IMR-90 (cell line): Measurements from ENCODE around the gene PLA2G2F. TPM values are rescaled to one million over a fixed set of nuclear protein-coding genes. Genes with fewer than 3 reads are reported as not detected.

Experiments used
- ATAC-seq: fragments of 200-7000 bp; cut with Tn5 transposase; 2 replicates; pipeline ENCODE4 v1.9.1; 2020; ENCODE audit warnings: low read depth, mild to moderate bottlenecking, moderate library complexity
- BruUV-seq: library from RNA; stranded (reverse); fragments of 400-500 nt; replicated peaks from 2 replicates; lab custom pipeline; 2021; lab: Mats Ljungman, UMichigan
- CTCF ChIA-PET: fragments of 300-600 bp; formaldehyde crosslinking; extraction: SDS; loops from one replicate; lab custom pipeline; 2021; ENCODE audit warnings: antibody characterized with exemption; lab: Yijun Ruan, JAX
- POLR2A ChIA-PET: fragments of 300-600 bp; sonication (Branson Sonifier 250); formaldehyde crosslinking; loops from one replicate; lab custom pipeline; 2022; ENCODE audit warnings: antibody characterized with exemption; ENCODE audit not compliant: unreplicated experiment; lab: Charles Lee
- DNase-seq: peaks from one replicate; pipeline ENCODE4 v3.0.0; 2013
- H2AFZ ChIP-seq: replicated peaks from 2 replicates; pipeline ENCODE3; 2013; ENCODE audit warnings: low read length, mild to moderate bottlenecking; ENCODE audit not compliant: poor library complexity
- H2AK5ac ChIP-seq: 2 replicates; pipeline ENCODE4 v1.6.1; 2013; ENCODE audit warnings: low read depth, low read length, inconsistent platforms
- H2AK9ac ChIP-seq: replicated peaks from 2 replicates; pipeline ENCODE3; 2013; ENCODE audit warnings: mild to moderate bottlenecking, low read depth, low read length, moderate library complexity; ENCODE audit not compliant: poor library complexity
- H2BK120ac ChIP-seq: 2 replicates; pipeline ENCODE4 v1.6.1; 2013; ENCODE audit warnings: low read depth, low read length, inconsistent platforms
- H2BK15ac ChIP-seq: 3 replicates; pipeline ENCODE4 v1.6.1; 2013; ENCODE audit warnings: low read depth, low read length, inconsistent platforms
- H2BK20ac ChIP-seq: 2 replicates; pipeline ENCODE4 v1.6.1; 2013; ENCODE audit warnings: low read depth, mild to moderate bottlenecking, inconsistent platforms, low read length, moderate library complexity
- H2BK5ac ChIP-seq: 2 replicates; pipeline ENCODE4 v1.6.1; 2013; ENCODE audit warnings: mild to moderate bottlenecking, low read depth, low read length, inconsistent platforms; ENCODE audit not compliant: poor library complexity, severe bottlenecking
- H3K14ac ChIP-seq: replicated peaks from 2 replicates; pipeline ENCODE4 v1.6.1; 2013; ENCODE audit warnings: low read depth, low read length, inconsistent platforms
- H3K18ac ChIP-seq: 2 replicates; pipeline ENCODE4 v1.6.1; 2013; ENCODE audit warnings: low read depth, low read length, control low read depth
- H3K23ac ChIP-seq: 2 replicates; pipeline ENCODE4 v1.6.1; 2013; ENCODE audit warnings: low read depth, low read length, inconsistent platforms
- H3K27ac ChIP-seq: 2 replicates; pipeline ENCODE4 v1.5.1; 2013; ENCODE audit warnings: mild to moderate bottlenecking, control low read depth, low read length; ENCODE audit not compliant: insufficient read depth
- H3K27me3 ChIP-seq: 2 replicates; pipeline ENCODE4 v1.6.1; 2013; ENCODE audit warnings: low read length; ENCODE audit not compliant: control insufficient read depth, insufficient read depth
- H3K36me3 ChIP-seq: 2 replicates; pipeline ENCODE4 v1.6.1; 2013; ENCODE audit warnings: low read length, mixed read lengths; ENCODE audit not compliant: control insufficient read depth, insufficient read depth
- H3K4ac ChIP-seq: 2 replicates; pipeline ENCODE4 v1.6.1; 2013; ENCODE audit warnings: low read depth, low read length, inconsistent platforms
- H3K4me1 ChIP-seq: 2 replicates; pipeline ENCODE4 v1.6.1; 2013; ENCODE audit warnings: low read length, mixed read lengths; ENCODE audit not compliant: control insufficient read depth, insufficient read depth
- H3K4me2 ChIP-seq: 2 replicates; pipeline ENCODE4 v1.6.1; 2013; ENCODE audit warnings: low read depth, mild to moderate bottlenecking, control low read depth, low read length, moderate library complexity
- H3K4me3 ChIP-seq: 2 replicates; pipeline ENCODE4 v1.5.1; 2013; ENCODE audit warnings: low read depth, mild to moderate bottlenecking, control low read depth, low read length, moderate library complexity; ENCODE audit not compliant: insufficient read depth
- H3K56ac ChIP-seq: 2 replicates; pipeline ENCODE4 v1.6.1; 2013; ENCODE audit warnings: low read length, inconsistent platforms; ENCODE audit not compliant: insufficient read depth; ENCODE audit errors: extremely low read depth
- H3K79me1 ChIP-seq, 2 experiments: 2 replicates each; pipeline ENCODE4 v1.6.1; 2013; ENCODE audit warnings: low read length in 2 of 2, inconsistent platforms in 1 of 2, low read depth in 1 of 2
- H3K9ac ChIP-seq: 2 replicates; pipeline ENCODE4 v1.6.1; 2013; ENCODE audit warnings: low read depth, low read length, control low read depth
- H3K9me1 ChIP-seq: 2 replicates; pipeline ENCODE4 v1.6.1; 2013; ENCODE audit warnings: low read length, inconsistent platforms; ENCODE audit not compliant: insufficient read depth
- H3K9me3 ChIP-seq: 2 replicates; pipeline ENCODE4 v1.6.1; 2013; ENCODE audit warnings: low read length; ENCODE audit not compliant: control insufficient read depth, insufficient read depth
- H4K20me1 ChIP-seq: 2 replicates; pipeline ENCODE4 v1.6.1; 2013; ENCODE audit warnings: low read length, inconsistent platforms; ENCODE audit not compliant: insufficient read depth
- H4K5ac ChIP-seq: 2 replicates; pipeline ENCODE4 v1.6.1; 2013; ENCODE audit warnings: mild to moderate bottlenecking, low read depth, low read length, control low read depth
- H4K8ac ChIP-seq, 2 experiments: 2 replicates each; pipeline ENCODE4 v1.6.1; 2013; ENCODE audit warnings: low read depth in 2 of 2, low read length in 2 of 2, control low read depth in 1 of 2, inconsistent platforms in 1 of 2
- H4K91ac ChIP-seq: 2 replicates; pipeline ENCODE4 v1.6.1; 2013; ENCODE audit warnings: low read depth, low read length, inconsistent platforms; ENCODE audit not compliant: insufficient read depth
- BHLHE40 ChIP-seq: fragments of 150-350 bp; IDR thresholded peaks from 2 replicates; pipeline ENCODE4 v1.6.1; 2016; ENCODE audit warnings: mild to moderate bottlenecking, low read depth, low read length
- CEBPB ChIP-seq: IDR thresholded peaks from 2 replicates; pipeline ENCODE4 v1.6.1; 2012; ENCODE audit warnings: low read depth, low read length, improper control_type of control experiment
- CHD1 ChIP-seq: IDR thresholded peaks from 2 replicates; pipeline ENCODE4 v1.6.1; 2012; ENCODE audit warnings: low read depth, low read length, improper control_type of control experiment
- CTCF ChIP-seq: conservative IDR thresholded peaks from 2 replicates; pipeline ENCODE4 v1.5.1; 2012; ENCODE audit warnings: mild to moderate bottlenecking, low read depth, low read length, improper control_type of control experiment
- FOS ChIP-seq: fragments of 150-350 bp; IDR thresholded peaks from 2 replicates; pipeline ENCODE4 v1.6.1; 2016; ENCODE audit warnings: low read depth, low read length
- MAFK ChIP-seq: IDR thresholded peaks from 2 replicates; pipeline ENCODE4 v1.6.1; 2012; ENCODE audit warnings: low read depth, low read length, improper control_type of control experiment
- MAZ ChIP-seq: IDR thresholded peaks from 2 replicates; pipeline ENCODE4 v1.6.1; 2012; ENCODE audit warnings: low read depth, mild to moderate bottlenecking, low read length, improper control_type of control experiment, moderate library complexity, borderline replicate concordance
- MXI1 ChIP-seq: IDR thresholded peaks from 2 replicates; pipeline ENCODE4 v1.6.1; 2012; ENCODE audit warnings: low read depth, mild to moderate bottlenecking, low read length, moderate library complexity, borderline replicate concordance
- NFE2L2 ChIP-seq: fragments of 150-350 bp; IDR thresholded peaks from 2 replicates; pipeline ENCODE4 v1.6.1; 2016; ENCODE audit warnings: low read depth, mild to moderate bottlenecking, low read length
- POLR2A ChIP-seq: IDR thresholded peaks from 2 replicates; pipeline ENCODE4 v1.6.1; 2012; ENCODE audit warnings: mild to moderate bottlenecking, low read depth, low read length
- RAD21 ChIP-seq: IDR thresholded peaks from 2 replicates; pipeline ENCODE4 v1.6.1; 2012; ENCODE audit warnings: low read length, improper control_type of control experiment
- RCOR1 ChIP-seq: IDR thresholded peaks from 2 replicates; pipeline ENCODE4 v1.6.1; 2012; ENCODE audit warnings: mild to moderate bottlenecking, low read length, improper control_type of control experiment; ENCODE audit not compliant: insufficient replicate concordance
- RFX5 ChIP-seq: IDR thresholded peaks from 2 replicates; pipeline ENCODE4 v1.8.0; 2012; ENCODE audit warnings: low read depth, mild to moderate bottlenecking, low read length, moderate library complexity
- SMC3 ChIP-seq: fragments of 150-350 bp; IDR thresholded peaks from 2 replicates; pipeline ENCODE4 v1.6.1; 2016; ENCODE audit warnings: low read depth, mild to moderate bottlenecking, antibody characterized with exemption, low read length, moderate library complexity
- WGBS, 2 experiments: methylation state at CpG; one replicate each; pipeline versions ENCODE4 v1.1.5 to v1.1.7; 2013; ENCODE audit warnings: missing lambda C conversion rate in 2 of 2; ENCODE audit not compliant: insufficient read length in 1 of 2; ENCODE audit errors: extremely low coverage in 2 of 2; 5-methylcytosine and 5-hydroxymethylcytosine counted together
- dilution Hi-C: fragments of 300-500 bp; cut with HindIII; formaldehyde crosslinking; loops from one replicate; pipeline ENCODE4 v1.14.3; 2018; ENCODE audit warnings: low sequenced_read_pairs; ENCODE audit not compliant: unreplicated experiment
- in situ Hi-C: fragments of 300-500 bp; cut with MboI; formaldehyde crosslinking; loops from 3 replicates; pipeline ENCODE4 v1.14.3; 2019; ENCODE audit warnings: low sequenced_read_pairs, inconsistent platforms, mixed read lengths
- intact Hi-C: fragments of 100-400 bp; cut with micrococcal nuclease; formaldehyde crosslinking; loops from 2 replicates; pipeline ENCODE4 v1.10.0; 2022
- polyA plus RNA-seq, 3 experiments: library from polyadenylated mRNA; depleted of rRNA; stranded (reverse); fragments of >200 nt; gene quantifications; 2 replicates each; pipeline ENCODE4 v1.2.3, GENCODE V29; 2012; ENCODE audit warnings: low replicate concordance in 1 of 3
- total RNA-seq: library from RNA; depleted of rRNA; stranded (reverse); fragments of >200 nt; gene quantifications from 2 replicates; pipeline ENCODE4 v1.2.3, GENCODE V29; 2012
- TF ChIP-seq, protein P1 (sequence below): fragments of 150-350 bp; IDR thresholded peaks from 2 replicates; pipeline ENCODE4 v1.6.1; 2016; ENCODE audit warnings: low read depth, mild to moderate bottlenecking, low read length, moderate library complexity, borderline replicate concordance
- TF ChIP-seq, protein P2 (sequence below): fragments of 150-350 bp; IDR thresholded peaks from 2 replicates; pipeline ENCODE4 v1.6.1; 2017; ENCODE audit warnings: mild to moderate bottlenecking, antibody characterized with exemption, low read length, low read depth

The PLA2G2F gene
- total and polyA plus RNA-seq, 2 of the 4 experiments (the other 2 are of a cell fraction): not detected

DNA sequence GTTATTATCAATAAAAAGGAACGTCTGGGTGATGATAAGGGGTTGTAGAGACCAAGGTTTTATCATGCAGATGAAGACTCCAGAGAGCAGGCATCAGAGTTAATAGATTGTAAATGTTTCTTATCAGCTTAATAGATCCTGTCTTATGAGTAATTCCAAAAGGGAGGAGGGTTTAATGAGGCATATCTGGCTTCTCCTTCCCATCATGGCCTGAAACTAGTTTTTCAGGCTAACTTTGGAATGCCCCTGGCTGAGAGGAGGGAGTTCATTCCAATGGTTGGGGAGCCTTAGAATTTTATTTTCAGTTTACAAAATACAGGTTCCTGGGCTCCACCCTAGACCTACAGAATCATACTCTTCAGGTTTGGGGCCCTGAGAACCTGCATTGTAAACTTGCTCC, 33.3 kb upstream of the PLA2G2F start:
- H3K4me1 ChIP-seq: peaks cover 3% of the 10 kb centered on the region
- H2AFZ ChIP-seq: no peak overlapping the region
- H2AK5ac ChIP-seq: no peak overlapping the region
- ATAC-seq (no peak), DNase-seq (no peak)
- H3K4ac ChIP-seq: no peak overlapping the region
- no peak overlapping the region for H3K14ac ChIP-seq
- POLR2A ChIA-PET: no interaction called here
- H3K4me2 ChIP-seq: no peak overlapping the region
- peaks cover 30% of the 10 kb centered on the region for H3K27me3 ChIP-seq
- no peaks in the 10 kb centered on the region for H3K9me3 ChIP-seq
- TF ChIP-seq CEBPB (no peak), SMC3 (no peak), CHD1 (no peak), NFE2L2 (no peak), POLR2A (no peak), CTCF (no peak), BHLHE40 (no peak), FOS (no peak), RFX5 (no peak), MAZ (no peak), MAFK (no peak), MXI1 (no peak), RAD21 (no peak), RCOR1 (no peak)
- TF ChIP-seq, protein P1, sequence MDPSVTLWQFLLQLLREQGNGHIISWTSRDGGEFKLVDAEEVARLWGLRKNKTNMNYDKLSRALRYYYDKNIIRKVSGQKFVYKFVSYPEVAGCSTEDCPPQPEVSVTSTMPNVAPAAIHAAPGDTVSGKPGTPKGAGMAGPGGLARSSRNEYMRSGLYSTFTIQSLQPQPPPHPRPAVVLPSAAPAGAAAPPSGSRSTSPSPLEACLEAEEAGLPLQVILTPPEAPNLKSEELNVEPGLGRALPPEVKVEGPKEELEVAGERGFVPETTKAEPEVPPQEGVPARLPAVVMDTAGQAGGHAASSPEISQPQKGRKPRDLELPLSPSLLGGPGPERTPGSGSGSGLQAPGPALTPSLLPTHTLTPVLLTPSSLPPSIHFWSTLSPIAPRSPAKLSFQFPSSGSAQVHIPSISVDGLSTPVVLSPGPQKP: no peak
- TF ChIP-seq, protein P2, sequence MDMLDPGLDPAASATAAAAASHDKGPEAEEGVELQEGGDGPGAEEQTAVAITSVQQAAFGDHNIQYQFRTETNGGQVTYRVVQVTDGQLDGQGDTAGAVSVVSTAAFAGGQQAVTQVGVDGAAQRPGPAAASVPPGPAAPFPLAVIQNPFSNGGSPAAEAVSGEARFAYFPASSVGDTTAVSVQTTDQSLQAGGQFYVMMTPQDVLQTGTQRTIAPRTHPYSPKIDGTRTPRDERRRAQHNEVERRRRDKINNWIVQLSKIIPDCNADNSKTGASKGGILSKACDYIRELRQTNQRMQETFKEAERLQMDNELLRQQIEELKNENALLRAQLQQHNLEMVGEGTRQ: no peak
- H2BK5ac ChIP-seq: no peak overlapping the region
- dilution Hi-C loops (no loop called here), intact Hi-C loops (no loop called here), in situ Hi-C loops (no loop called here)
- H3K18ac ChIP-seq: no peak overlapping the region
- H3K4me3 ChIP-seq: no peak overlapping the region
- H3K9me1 ChIP-seq: no peaks in the 10 kb centered on the region; the same call in 1 of the 2 replicates
- H2AK9ac ChIP-seq: no peak overlapping the region
- no peak overlapping the region for H3K23ac ChIP-seq
- H4K20me1 ChIP-seq: no peaks in the 10 kb centered on the region
- H2BK15ac ChIP-seq: no peak overlapping the region
- H3K9ac ChIP-seq: no peak overlapping the region
- H3K56ac ChIP-seq: no peak overlapping the region
- H3K36me3 ChIP-seq: no peaks in the 10 kb centered on the region
- no peak overlapping the region for H4K8ac ChIP-seq
- H3K79me1 ChIP-seq: no peaks in the 10 kb centered on the region
- H2BK120ac ChIP-seq: no peak overlapping the region
- H4K91ac ChIP-seq: no peak overlapping the region
- H3K27ac ChIP-seq: no peak overlapping the region
- CTCF ChIA-PET: no interaction called here
- no peak overlapping the region for H2BK20ac ChIP-seq
- no CpG with 5 or more reads among the region's 1 CpG for WGBS, 2 experiments
- no TSS peak for BruUV-seq
- H4K5ac ChIP-seq: no peak overlapping the region
